ENCODE results near the gene TSPEAR.
A peak's percentile ranks its signal among the peaks of the same experiment; 100 is the strongest.

The TSPEAR gene

GRCh38 chr21:44490405-44490804, 221.0 kb downstream of the TSPEAR start:
- TF ChIP-seq CTCF (IDR thresholded peaks at IDR 0.05; ENCODE audit: low read depth, low read length, poor library complexity, severe bottlenecking) (no peak), EZH2phosphoT487 (IDR thresholded peaks at IDR 0.05; ENCODE audit: borderline replicate concordance, low read length) (no peak)
- H3K4me3 ChIP-seq (ENCODE audit: low read length): no peak overlapping the region
- no peak overlapping the region for H3K27ac ChIP-seq (ENCODE audit: low read depth, low read length)
- H4K20me1 ChIP-seq (ENCODE audit: control insufficient read depth, insufficient read depth, low read depth, low read length): no peaks in the 10 kb centered on the region
- no peaks in the 10 kb centered on the region for H3K36me3 ChIP-seq (ENCODE audit: control insufficient read depth, low read length)
- no peaks in the 10 kb centered on the region for H3K79me2 ChIP-seq (ENCODE audit: control insufficient read depth, low read length)
- H3K9me2 ChIP-seq (replicated peaks; ENCODE audit: control insufficient read depth, low read length): no peaks in the 10 kb centered on the region
- H3K9me3 ChIP-seq (ENCODE audit: control insufficient read depth, insufficient read depth, low read length): peaks cover 22% of the 10 kb centered on the region
- no peaks in the 10 kb centered on the region for H3K27me3 ChIP-seq (ENCODE audit: control insufficient read depth, low read length)
- H3K4me1 ChIP-seq (ENCODE audit: control insufficient read depth, low read length): no peaks in the 10 kb centered on the region
- no peak overlapping the region for H3K4me2 ChIP-seq (ENCODE audit: low read length)
- no peaks in the 10 kb centered on the region for H3F3A ChIP-seq (ENCODE audit: control insufficient read depth, insufficient read depth)

DNA sequence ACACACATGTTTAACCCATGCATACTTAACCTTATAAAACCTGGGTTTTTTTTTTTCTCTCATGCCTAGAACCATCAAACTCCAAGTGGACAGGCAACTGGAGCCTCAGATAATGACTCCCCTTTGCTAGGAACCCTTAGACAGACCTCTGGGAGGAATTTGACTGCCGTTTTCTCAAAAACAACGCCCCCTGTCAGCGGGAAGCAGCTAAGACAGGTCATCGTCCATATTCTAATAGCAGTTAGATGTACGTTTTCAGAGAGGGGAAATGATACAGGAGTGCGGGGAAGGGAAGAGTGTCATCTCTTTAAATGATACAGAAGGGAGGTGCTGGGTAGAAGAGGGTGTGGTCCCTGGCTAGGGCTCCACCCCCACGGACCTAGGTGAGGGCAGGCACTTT, 221.4 kb downstream of the TSPEAR start:
- peak; percentile 48 for TF ChIP-seq CTCF (IDR thresholded peaks at IDR 0.05; ENCODE audit: low read depth, low read length, poor library complexity, severe bottlenecking)
- no peak for TF ChIP-seq EZH2phosphoT487 (IDR thresholded peaks at IDR 0.05; ENCODE audit: borderline replicate concordance, low read length)
- peaks cover 22% of the 10 kb centered on the region for H3K9me3 ChIP-seq (ENCODE audit: control insufficient read depth, insufficient read depth, low read length)
- H4K20me1 ChIP-seq (ENCODE audit: control insufficient read depth, insufficient read depth, low read depth, low read length): no peaks in the 10 kb centered on the region
- no peak overlapping the region for H3K4me2 ChIP-seq (ENCODE audit: low read length)
- H3K27ac ChIP-seq (ENCODE audit: low read depth, low read length): no peak overlapping the region
- no peaks in the 10 kb centered on the region for H3K4me1 ChIP-seq (ENCODE audit: control insufficient read depth, low read length)
- no peaks in the 10 kb centered on the region for H3K36me3 ChIP-seq (ENCODE audit: control insufficient read depth, low read length)
- H3K9me2 ChIP-seq (replicated peaks; ENCODE audit: control insufficient read depth, low read length): no peaks in the 10 kb centered on the region
- H3K4me3 ChIP-seq (ENCODE audit: low read length): no peak overlapping the region
- no peaks in the 10 kb centered on the region for H3K27me3 ChIP-seq (ENCODE audit: control insufficient read depth, low read length)
- no peaks in the 10 kb centered on the region for H3F3A ChIP-seq (ENCODE audit: control insufficient read depth, insufficient read depth)
- H3K79me2 ChIP-seq (ENCODE audit: control insufficient read depth, low read length): no peaks in the 10 kb centered on the region

DNA sequence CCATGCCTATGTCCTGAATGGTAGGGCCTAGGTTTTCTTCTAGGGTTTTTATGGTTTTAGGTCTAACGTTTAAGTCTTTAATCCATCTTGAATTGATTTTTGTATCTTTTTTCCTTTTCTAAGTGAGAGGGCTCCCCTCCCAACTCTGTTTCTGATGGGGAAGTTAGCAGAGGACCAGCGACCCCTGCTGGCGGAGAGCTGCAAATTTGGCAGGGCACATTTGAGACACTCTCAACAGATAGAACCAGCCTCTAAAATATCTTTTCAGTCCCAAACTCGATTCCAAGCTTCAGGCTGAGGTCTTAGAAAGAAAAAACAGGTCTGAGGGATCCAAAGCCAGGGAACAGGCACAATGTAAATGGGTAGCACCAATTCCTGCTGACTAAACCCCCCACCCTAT, 223.5 kb downstream of the TSPEAR start:
- no peaks in the 10 kb centered on the region for H3F3A ChIP-seq (ENCODE audit: control insufficient read depth, insufficient read depth)
- H3K4me3 ChIP-seq (ENCODE audit: low read length): no peak overlapping the region
- no peaks in the 10 kb centered on the region for H3K36me3 ChIP-seq (ENCODE audit: control insufficient read depth, low read length)
- peaks cover 17% of the 10 kb centered on the region for H3K9me3 ChIP-seq (ENCODE audit: control insufficient read depth, insufficient read depth, low read length)
- no peaks in the 10 kb centered on the region for H3K27me3 ChIP-seq (ENCODE audit: control insufficient read depth, low read length)
- no peak overlapping the region for H3K4me2 ChIP-seq (ENCODE audit: low read length)
- no peak overlapping the region for H3K27ac ChIP-seq (ENCODE audit: low read depth, low read length)
- H3K79me2 ChIP-seq (ENCODE audit: control insufficient read depth, low read length): no peaks in the 10 kb centered on the region
- no peaks in the 10 kb centered on the region for H3K4me1 ChIP-seq (ENCODE audit: control insufficient read depth, low read length)
- no peaks in the 10 kb centered on the region for H4K20me1 ChIP-seq (ENCODE audit: control insufficient read depth, insufficient read depth, low read depth, low read length)
- no peaks in the 10 kb centered on the region for H3K9me2 ChIP-seq (replicated peaks; ENCODE audit: control insufficient read depth, low read length)
- TF ChIP-seq CTCF (IDR thresholded peaks at IDR 0.05; ENCODE audit: low read depth, low read length, poor library complexity, severe bottlenecking): peak; percentile 68
- TF ChIP-seq EZH2phosphoT487 (IDR thresholded peaks at IDR 0.05; ENCODE audit: borderline replicate concordance, low read length): no peak

- no peak overlapping the region for H3K27ac ChIP-seq (ENCODE audit: low read depth, low read length)
- H3K4me1 ChIP-seq (ENCODE audit: control insufficient read depth, low read length): no peaks in the 10 kb centered on the region
- TF ChIP-seq EZH2phosphoT487 (IDR thresholded peaks at IDR 0.05; ENCODE audit: borderline replicate concordance, low read length): no peak
- no peak for TF ChIP-seq CTCF (IDR thresholded peaks at IDR 0.05; ENCODE audit: low read depth, low read length, poor library complexity, severe bottlenecking)
- H3K4me2 ChIP-seq (ENCODE audit: low read length): no peak overlapping the region
- no peak overlapping the region for H3K4me3 ChIP-seq (ENCODE audit: low read length)
- H3K36me3 ChIP-seq (ENCODE audit: control insufficient read depth, low read length): no peaks in the 10 kb centered on the region
- H3K27me3 ChIP-seq (ENCODE audit: control insufficient read depth, low read length): no peaks in the 10 kb centered on the region
- no peaks in the 10 kb centered on the region for H3K79me2 ChIP-seq (ENCODE audit: control insufficient read depth, low read length)
- no peaks in the 10 kb centered on the region for H3K9me2 ChIP-seq (replicated peaks; ENCODE audit: control insufficient read depth, low read length)
- no peaks in the 10 kb centered on the region for H3F3A ChIP-seq (ENCODE audit: control insufficient read depth, insufficient read depth)
- H3K9me3 ChIP-seq (ENCODE audit: control insufficient read depth, insufficient read depth, low read length): peaks cover 14% of the 10 kb centered on the region
- H4K20me1 ChIP-seq (ENCODE audit: control insufficient read depth, insufficient read depth, low read depth, low read length): no peaks in the 10 kb centered on the region
Measured at GRCh38 chr21:44486302-44486701, 225.1 kb downstream of the TSPEAR start.

Measured in DOHH2 (cell line).